ENCODE measurements around the gene LYPD6B. TPM values are rescaled to one million over a fixed set of nuclear protein-coding genes. Genes with fewer than 3 reads are reported as not detected.

The LYPD6B gene
- total RNA-seq, 1 experiment from 2014 or later: 2.0 TPM

- H3K36me3 ChIP-seq (ENCODE audit: low read depth, low read length): no peaks in the 10 kb centered on the region
- H3K27ac ChIP-seq (ENCODE audit: low read length): no peak overlapping the region
- H3K27me3 ChIP-seq (ENCODE audit: low read length): peaks cover 56% of the 10 kb centered on the region
- H3K9me3 ChIP-seq (ENCODE audit: low read length): no peaks in the 10 kb centered on the region
- TF ChIP-seq EZH2 (IDR thresholded peaks at IDR 0.05; ENCODE audit: low read length, unreplicated experiment): no peak
- TF ChIP-seq CTCF (conservative IDR thresholded peaks at IDR 0.05; ENCODE audit: low read depth, low read length): no peak
- TF ChIP-seq EZH2phosphoT487 (IDR thresholded peaks at IDR 0.05; ENCODE audit: borderline replicate concordance, low read length): no peak
- no peak overlapping the region for H3K4me3 ChIP-seq (ENCODE audit: low read length)
- no peaks in the 10 kb centered on the region for H3K4me1 ChIP-seq (ENCODE audit: insufficient read depth, low read length)
- POLR2A ChIA-PET (ENCODE audit: unreplicated experiment): no interaction called here
- H3K79me2 ChIP-seq (ENCODE audit: low read length): no peaks in the 10 kb centered on the region
- no TSS peak for BruUV-seq (replicated peaks)
- H3K9ac ChIP-seq (ENCODE audit: low read length): no peak overlapping the region
- no peak overlapping the region for H2AFZ ChIP-seq (ENCODE audit: low read length)
- H3K4me2 ChIP-seq (ENCODE audit: low read length): no peak overlapping the region
- intact Hi-C loops (cut with micrococcal nuclease): no loop called here
- no peaks in the 10 kb centered on the region for H3F3A ChIP-seq (ENCODE audit: low read length, unreplicated experiment)
- ATAC-seq (no peak), DNase-seq (no peak)
- CTCF ChIA-PET: no interaction called here
- H3K9me2 ChIP-seq (replicated peaks; ENCODE audit: low read length): no peaks in the 10 kb centered on the region
- no peaks in the 10 kb centered on the region for H4K20me1 ChIP-seq (ENCODE audit: low read length)
Measured at GRCh38 chr2:149204686-149205085, 166.2 kb downstream of the LYPD6B start.

GRCh38 chr2:149205143-149205542 is 166.6 kb downstream of the LYPD6B start:
- H3K9me2 ChIP-seq (replicated peaks; ENCODE audit: low read length): no peaks in the 10 kb centered on the region
- ATAC-seq (no peak), DNase-seq (no peak)
- peaks cover 61% of the 10 kb centered on the region for H3K27me3 ChIP-seq (ENCODE audit: low read length)
- H3K4me2 ChIP-seq (ENCODE audit: low read length): no peak overlapping the region
- H3K9me3 ChIP-seq (ENCODE audit: low read length): no peaks in the 10 kb centered on the region
- H3K4me1 ChIP-seq (ENCODE audit: insufficient read depth, low read length): no peaks in the 10 kb centered on the region
- intact Hi-C loops (cut with micrococcal nuclease): no loop called here
- no TSS peak for BruUV-seq (replicated peaks)
- H3K79me2 ChIP-seq (ENCODE audit: low read length): no peaks in the 10 kb centered on the region
- H4K20me1 ChIP-seq (ENCODE audit: low read length): no peaks in the 10 kb centered on the region
- no peak overlapping the region for H3K9ac ChIP-seq (ENCODE audit: low read length)
- no peak overlapping the region for H3K4me3 ChIP-seq (ENCODE audit: low read length)
- TF ChIP-seq EZH2 (IDR thresholded peaks at IDR 0.05; ENCODE audit: low read length, unreplicated experiment) (no peak), CTCF (conservative IDR thresholded peaks at IDR 0.05; ENCODE audit: low read depth, low read length) (no peak), EZH2phosphoT487 (IDR thresholded peaks at IDR 0.05; ENCODE audit: borderline replicate concordance, low read length) (no peak)
- ChIA-PET POLR2A (ENCODE audit: unreplicated experiment) (no interaction called here), CTCF (no interaction called here)
- H3K27ac ChIP-seq (ENCODE audit: low read length): no peak overlapping the region
- H2AFZ ChIP-seq (ENCODE audit: low read length): no peak overlapping the region
- no peaks in the 10 kb centered on the region for H3K36me3 ChIP-seq (ENCODE audit: low read depth, low read length)
- H3F3A ChIP-seq (ENCODE audit: low read length, unreplicated experiment): no peaks in the 10 kb centered on the region

- TF ChIP-seq EZH2 (IDR thresholded peaks at IDR 0.05; ENCODE audit: low read length, unreplicated experiment) (no peak), CTCF (conservative IDR thresholded peaks at IDR 0.05; ENCODE audit: low read depth, low read length) (no peak)
- ATAC-seq: no peak
- Histone ChIP-seq H2AFZ (ENCODE audit: low read length) (no peak overlapping the region), H3K27ac (ENCODE audit: low read length) (no peak overlapping the region), H3K27me3 (ENCODE audit: low read length) (peaks cover 58% of the 10 kb centered on the region), H4K20me1 (ENCODE audit: low read length) (no peaks in the 10 kb centered on the region), H3K79me2 (ENCODE audit: low read length) (no peaks in the 10 kb centered on the region), H3K9me3 (ENCODE audit: low read length) (no peaks in the 10 kb centered on the region), H3K4me3 (ENCODE audit: low read length) (no peak overlapping the region), H3F3A (ENCODE audit: low read length, unreplicated experiment) (no peaks in the 10 kb centered on the region), H3K36me3 (ENCODE audit: low read depth, low read length) (no peaks in the 10 kb centered on the region), H3K9me2 (replicated peaks; ENCODE audit: low read length) (no peaks in the 10 kb centered on the region), H3K4me1 (ENCODE audit: insufficient read depth, low read length) (no peaks in the 10 kb centered on the region), H3K4me2 (ENCODE audit: low read length) (no peak overlapping the region), H3K9ac (ENCODE audit: low read length) (no peak overlapping the region)
- BruUV-seq (replicated peaks): no TSS peak
- POLR2A ChIA-PET (ENCODE audit: unreplicated experiment): no interaction called here
- CTCF ChIA-PET: no interaction called here
- no peak for DNase-seq
- intact Hi-C loops (cut with micrococcal nuclease): no loop called here
Measured at GRCh38 chr2:149213764-149214493, 175.4 kb downstream of the LYPD6B start.

All from PC-3 (cell line).